Motor neuron (in vitro differentiated cells): ENCODE data around the gene ZNF629. TPM values are rescaled to one million over a fixed set of nuclear protein-coding genes. Genes with fewer than 3 reads are reported as not detected.

Source experiments
- ATAC-seq, 8 experiments: fragments of 200-7000 bp; cut with Tn5 transposase; replicated peaks in 6 of 8; 2 replicates each; pipeline ENCODE4 v1.8.0; 2021; ENCODE audit warnings: mild to moderate bottlenecking in 8 of 8, moderate library complexity in 8 of 8
- H3K27ac ChIP-seq, 2 donors: fragments of 250-450 bp; sonication (Bioruptor Pico); 2 replicates each; pipeline ENCODE4 v1.9.0; 2021; ENCODE audit warnings: antibody characterized with exemption in 2 of 2, mild to moderate bottlenecking in 2 of 2, moderate library complexity in 1 of 2
- H3K4me1 ChIP-seq, 2 donors: fragments of 250-450 bp; sonication (Bioruptor Pico); replicated peaks in 1 of 2; 2 replicates each; pipeline ENCODE4 v1.6.1; 2021; ENCODE audit warnings: antibody characterized with exemption in 2 of 2, mild to moderate bottlenecking in 2 of 2, moderate library complexity in 1 of 2
- H3K4me3 ChIP-seq, 5 donors: fragments of 250-450 bp; sonication (Bioruptor Pico); 2 replicates each; pipeline ENCODE4 v1.9.0; 2021; ENCODE audit warnings: antibody characterized with exemption in 5 of 5, mild to moderate bottlenecking in 5 of 5, moderate library complexity in 4 of 5
- WGBS, 10 experiments: fragments of 450-650 bp; shearing (Covaris generic); methylation state at CpG; one replicate each; pipeline ENCODE4 v1.0.0; 2022; 5-methylcytosine and 5-hydroxymethylcytosine counted together
- in situ Hi-C, 9 experiments: fragments of 400-800 bp; cut with MboI; loops; one replicate each; pipeline ENCODE4 v1.15.0; 2021; ENCODE audit warnings: low sequenced_read_pairs in 9 of 9, low pct_unique_long_range_greater_than_20kb in 2 of 9; ENCODE audit not compliant: unreplicated experiment in 9 of 9
- total RNA-seq, 8 experiments: library from RNA; unstranded; fragments of 300-600 nt; gene quantifications; 2 replicates each; pipeline versions ENCODE4 v1.2.3 to v1.2.4, GENCODE V29; 2022

Gene ZNF629
- total RNA-seq, 8 experiments from 2014 or later = 7.9 to 32.4 (median 21.1) TPM

GRCh38 chr16:30805370-30806169 lies 18.6 kb upstream of the ZNF629 start:
- peak; percentile 92 to 97 (median 94) for ATAC-seq
- in situ Hi-C loops = no loop called here
- H3K4me1 ChIP-seq = peaks cover 8 to 10% of the 10 kb centered on the region in 2 donors
- peak overlapping the region; percentile 85 to 99 (median 89) for H3K4me3 ChIP-seq
- H3K27ac ChIP-seq = peak overlapping the region; percentile 84 to 89
- 0 to 7% (median 2%) methylated on average over 5 to 21 of the region's 62 CpGs; no CpG with 5 or more reads in 6 of the 10 experiments for WGBS, 10 experiments

- Histone ChIP-seq H3K4me3 (peak overlapping the region; percentile 85 to 99 (median 89)), H3K4me1 (peaks cover 8 to 10% of the 10 kb centered on the region in 2 donors), H3K27ac (peak overlapping the region; percentile 84 to 89)
- WGBS, 10 experiments = 8 to 83% (median 68%) methylated on average over 2 to 8 of the region's 8 CpGs; no CpG with 5 or more reads in 5 of the 10 experiments
- in situ Hi-C loops = no loop called here
- ATAC-seq = peak in 6 of 8 experiments; percentile 2 to 54 (median 28)
These were observed 18.0 kb upstream of the ZNF629 start for GRCh38 chr16:30805056-30805369.

DNA sequence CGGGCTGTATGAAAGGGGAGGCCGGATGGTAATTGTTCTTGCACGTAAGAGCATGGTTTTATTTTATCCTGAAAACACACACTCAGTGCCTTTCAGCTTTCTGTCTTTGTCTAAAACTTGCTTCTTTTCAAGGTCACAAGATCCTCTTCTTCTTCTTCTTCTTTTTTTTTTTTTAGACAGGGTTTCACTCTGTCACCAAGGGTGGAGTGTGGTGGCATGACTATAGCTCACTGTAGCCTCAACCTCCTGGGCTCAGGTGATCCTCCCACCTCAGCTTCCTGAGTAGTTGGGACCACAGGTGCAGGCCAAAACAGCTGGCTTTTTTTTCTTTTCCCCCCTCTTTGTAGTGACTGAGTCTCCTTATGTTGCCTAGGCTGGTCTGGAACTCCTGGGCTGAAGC lies 15.9 kb upstream of the ZNF629 start:
- no peak overlapping the region for H3K4me3 ChIP-seq
- 20 to 76% (median 45%) methylated on average over 1 to 3 of the region's 3 CpGs; no CpG with 5 or more reads in 4 of the 10 experiments for WGBS, 10 experiments
- in situ Hi-C loops = no loop called here
- no peak overlapping the region for H3K27ac ChIP-seq
- no peak for ATAC-seq
- peaks cover 8 to 10% of the 10 kb centered on the region in 2 donors for H3K4me1 ChIP-seq

GRCh38 chr16:30797670-30798309 lies 10.8 kb upstream of the ZNF629 start:
- in situ Hi-C loops = loop anchor here in 2 of 9 experiments (25.0 kb wide), 1 partner anchor 90 kb away; the partner anchor contains the start of genes BCL7C (in 2 of the 2) and CTF1 (in 2 of the 2)
- WGBS, 10 experiments = 27 to 83% (median 43%) methylated on average over 2 to 6 of the region's 8 CpGs; no CpG with 5 or more reads in 3 of the 10 experiments
- Histone ChIP-seq H3K4me3 (no peak overlapping the region), H3K4me1 (no peaks in the 10 kb centered on the region), H3K27ac (no peak overlapping the region)
- peak in 1 of 8 experiments; percentile 43 for ATAC-seq

DNA sequence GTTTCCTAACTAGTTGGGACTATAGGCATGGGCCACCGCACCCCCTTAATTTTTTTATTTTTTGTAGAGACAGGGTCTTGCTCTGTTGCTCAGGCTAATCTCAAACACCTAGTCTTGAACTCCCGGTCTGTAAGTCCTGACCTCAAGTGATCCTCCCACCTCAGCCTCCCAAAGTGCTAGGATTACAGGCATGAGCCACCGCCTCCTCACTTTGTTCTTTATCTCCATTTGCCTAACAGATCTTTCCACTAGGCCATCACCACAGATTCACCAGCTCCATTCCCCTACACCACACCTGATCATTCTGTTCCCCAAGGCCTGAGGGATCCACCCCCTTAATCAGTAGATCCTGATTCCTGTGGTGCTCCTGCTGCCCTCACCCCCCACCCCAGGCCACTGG lies 7.6 kb upstream of the ZNF629 start:
- Histone ChIP-seq H3K4me3 (no peak overlapping the region), H3K4me1 (no peaks in the 10 kb centered on the region), H3K27ac (no peak overlapping the region)
- no peak for ATAC-seq
- in situ Hi-C loops = loop anchor here in 2 of 9 experiments (25.0 kb wide), 1 partner anchor 93 kb away; the partner anchor contains the start of genes BCL7C (in 2 of the 2) and CTF1 (in 2 of the 2)
- 50 to 100% (median 80%) methylated on average over 1 to 3 of the region's 3 CpGs; no CpG with 5 or more reads in 3 of the 10 experiments for WGBS, 10 experiments

DNA sequence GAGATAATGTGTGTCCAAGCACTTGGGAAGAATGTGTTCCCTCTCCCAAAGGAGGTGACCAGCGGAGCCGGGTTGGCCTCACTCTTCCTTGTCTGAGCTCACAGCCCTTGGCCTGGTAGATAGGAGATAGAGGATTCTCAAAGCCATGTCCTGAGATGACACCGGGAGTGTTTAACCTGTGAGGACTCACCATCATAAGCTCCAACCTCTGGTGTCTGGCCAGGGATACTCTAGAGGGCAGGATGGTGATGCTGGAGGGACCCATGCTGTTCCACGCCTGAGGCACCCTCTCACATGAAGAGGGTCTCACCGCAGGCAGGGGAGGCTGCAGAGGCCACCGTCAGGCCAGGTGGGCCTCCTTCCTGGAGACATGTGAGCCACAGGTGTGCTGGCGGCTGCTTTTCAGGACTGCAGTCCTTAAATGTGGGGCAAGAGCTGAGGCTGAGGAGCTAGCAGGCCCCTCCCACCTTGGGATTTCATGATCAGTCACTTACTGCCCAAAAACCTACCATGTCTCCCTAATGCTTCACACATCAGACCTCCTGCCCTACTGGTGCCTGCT lies 6.6 kb upstream of the ZNF629 start:
- whole genome bisulfite sequencing, 10 experiments = 57 to 95% (median 84%) methylated on average over 1 to 4 of the region's 7 CpGs; no CpG with 5 or more reads in 6 of the 10 experiments
- Histone ChIP-seq H3K4me1 (no peaks in the 10 kb centered on the region), H3K4me3 (no peak overlapping the region), H3K27ac (no peak overlapping the region)
- in situ Hi-C loops = loop anchor here in 2 of 9 experiments (25.0 kb wide), 1 partner anchor 94 kb away; the partner anchor contains the start of genes BCL7C (in 2 of the 2) and CTF1 (in 2 of the 2)
- no peak for ATAC-seq

- peak overlapping the region; percentile 94 to 100 (median 98) for H3K4me3 ChIP-seq
- ATAC-seq = no peak
- in situ Hi-C loops = loop anchor here in 2 of 9 experiments (25.0 kb wide), 1 partner anchor 100 kb away; the partner anchor contains the start of genes BCL7C (in 2 of the 2) and CTF1 (in 2 of the 2)
- H3K27ac ChIP-seq = peak overlapping the region; percentile 93 to 96
- 25 to 100% (median 59%) methylated on average over 1 to 9 of the region's 11 CpGs; no CpG with 5 or more reads in 2 of the 10 experiments for whole genome bisulfite sequencing, 10 experiments
- H3K4me1 ChIP-seq = peaks cover 6 to 12% of the 10 kb centered on the region in 2 donors
These were observed 791 bp upstream of the ZNF629 start for GRCh38 chr16:30787613-30788378.

DNA sequence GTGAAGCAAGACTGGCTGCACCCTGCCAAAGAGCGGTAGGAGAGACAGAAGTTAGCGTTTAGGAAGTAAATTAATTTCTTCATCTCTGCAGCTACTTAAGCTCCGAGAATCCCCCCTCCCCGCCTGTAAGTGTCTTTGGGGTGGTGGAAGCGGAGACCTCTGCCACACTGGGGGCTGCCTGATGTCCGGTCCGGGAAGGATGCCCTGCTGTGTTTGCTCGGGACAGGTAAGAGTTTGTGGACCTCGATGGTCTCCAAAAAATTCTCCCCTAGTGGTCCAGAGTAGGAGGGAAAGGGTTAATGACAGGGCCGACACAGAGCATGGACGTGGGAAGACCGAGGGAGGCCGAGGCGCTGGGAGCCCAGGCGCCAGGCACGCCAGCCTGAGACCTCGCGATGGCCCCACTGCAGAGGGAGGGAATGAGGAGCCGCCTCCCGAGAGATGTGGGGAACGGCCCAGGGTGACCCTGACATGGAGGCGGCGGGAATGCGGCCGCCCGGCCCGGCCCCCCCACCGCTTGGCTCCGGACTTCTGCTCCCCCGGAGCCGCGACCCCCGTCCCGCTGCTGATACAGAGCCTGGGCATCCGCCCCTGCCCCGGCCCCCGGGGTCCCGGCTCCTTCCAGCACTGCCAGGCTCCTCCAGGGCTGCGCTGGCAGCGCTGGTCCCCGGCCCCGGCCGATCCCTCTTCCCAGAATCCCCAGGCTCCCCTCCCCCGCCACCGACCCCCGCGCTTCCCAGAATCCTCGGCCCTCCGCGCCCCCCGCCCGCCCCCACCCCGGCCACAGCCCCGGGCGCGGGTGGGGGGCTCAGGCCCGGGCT lies 680 bp downstream of the ZNF629 start:
- H3K4me3 ChIP-seq = peak overlapping the region; percentile 94 to 100 (median 98)
- peak; percentile 77 to 91 (median 81) for ATAC-seq
- in situ Hi-C loops = loop anchor here in 2 of 9 experiments (25.0 kb wide), 1 partner anchor 101 kb away; the partner anchor contains the start of genes BCL7C (in 2 of the 2) and CTF1 (in 2 of the 2)
- peak overlapping the region; percentile 93 to 96 for H3K27ac ChIP-seq
- WGBS, 10 experiments = 0 to 40% (median 9%) methylated on average over 1 to 14 of the region's 57 CpGs; no CpG with 5 or more reads in 6 of the 10 experiments
- peaks cover 6 to 12% of the 10 kb centered on the region in 2 donors for H3K4me1 ChIP-seq

DNA sequence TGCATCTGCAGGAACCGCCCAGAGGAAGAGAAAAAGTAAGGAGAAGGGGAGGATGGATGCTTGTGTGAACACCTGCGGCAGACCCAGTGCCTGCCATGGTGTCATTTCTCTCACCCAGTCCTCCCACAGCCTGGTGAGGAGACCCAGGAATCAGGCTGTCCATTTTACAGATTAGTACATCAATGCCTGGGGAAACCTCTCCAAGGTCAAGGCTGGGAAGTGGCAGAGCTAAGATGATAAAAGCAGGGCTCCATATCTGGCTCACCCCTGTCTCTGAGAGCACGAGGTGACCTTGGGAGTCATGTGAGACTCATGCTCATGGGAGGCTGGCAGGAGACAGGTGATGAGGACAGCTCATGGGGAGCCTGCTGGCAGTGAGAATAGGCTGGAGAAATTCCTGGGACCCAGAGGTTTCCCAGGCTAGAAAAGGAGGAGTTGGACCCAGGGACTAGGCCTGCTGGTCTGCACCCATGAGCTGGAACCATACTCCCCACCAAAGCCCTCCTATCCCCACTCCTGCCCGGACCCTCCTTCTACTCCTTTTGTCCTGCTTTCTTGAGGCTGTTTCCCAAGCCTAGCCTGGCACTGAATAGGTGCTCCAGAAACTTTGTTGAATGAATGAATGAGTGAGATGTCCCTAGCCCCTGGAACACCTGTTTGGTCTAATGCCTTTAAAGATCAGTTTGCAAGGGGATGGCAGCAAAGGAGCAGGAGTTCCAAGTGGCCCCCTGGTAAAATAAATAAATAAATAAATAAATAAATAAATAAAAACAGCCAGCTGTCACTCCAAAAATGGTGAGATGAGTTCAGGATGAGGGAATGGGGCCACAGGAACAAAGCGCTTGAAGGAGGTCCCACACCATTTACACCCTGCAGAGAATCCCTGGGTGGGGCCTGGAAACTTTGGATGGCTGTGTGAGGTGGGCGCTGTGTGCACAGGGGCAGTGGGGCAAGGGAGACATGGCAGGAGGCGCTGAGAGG lies 1.6 kb downstream of the ZNF629 start:
- 43 to 100% (median 79%) methylated on average over 1 to 7 of the region's 7 CpGs for WGBS, 10 experiments
- H3K4me1 ChIP-seq = peaks cover 6 to 12% of the 10 kb centered on the region in 2 donors
- no peak for ATAC-seq
- peak overlapping the region in 1 of 2 donors; percentile 96 for H3K27ac ChIP-seq
- in situ Hi-C loops = loop anchor here in 2 of 9 experiments (25.0 kb wide), 1 partner anchor 102 kb away; the partner anchor contains the start of genes BCL7C (in 2 of the 2) and CTF1 (in 2 of the 2)
- peak overlapping the region; percentile 94 to 100 (median 98) for H3K4me3 ChIP-seq

DNA sequence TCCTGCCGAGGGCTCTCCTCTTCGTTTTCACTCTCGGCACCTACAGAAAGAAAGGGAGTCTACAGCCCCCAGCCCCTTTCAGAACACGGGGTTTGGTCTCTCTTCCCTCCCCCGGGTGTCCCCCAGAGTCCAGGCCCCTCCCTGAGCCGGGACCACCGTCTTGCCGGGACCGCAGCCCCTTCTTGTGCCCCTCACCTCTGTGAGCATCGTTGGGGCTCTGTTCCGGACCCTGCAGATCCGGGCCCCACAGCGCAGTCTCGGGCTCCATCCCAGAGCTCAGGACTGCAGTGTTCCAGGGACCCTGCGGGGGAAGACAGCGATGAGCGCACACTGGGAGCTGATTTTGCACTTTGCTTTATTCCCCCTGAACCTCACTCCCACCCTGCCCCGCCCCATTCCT lies 2.8 kb downstream of the ZNF629 start:
- H3K4me3 ChIP-seq = no peak overlapping the region
- ATAC-seq = no peak
- H3K4me1 ChIP-seq = peaks cover 6 to 12% of the 10 kb centered on the region in 2 donors
- H3K27ac ChIP-seq = no peak overlapping the region
- no CpG with 5 or more reads among the region's 18 CpGs for WGBS, 10 experiments
- in situ Hi-C loops = loop anchor here in 2 of 9 experiments (25.0 kb wide), 1 partner anchor 103 kb away; the partner anchor contains the start of genes BCL7C (in 2 of the 2) and CTF1 (in 2 of the 2)
